GM08714 (cell line): ENCODE results near the gene FOCAD.

Experiments
- H3K4me3 ChIP-seq: fragments of 200-500 bp; sonication (Bioruptor generic); 2 replicates; pipeline ENCODE4 v1.5.1; 2014; ENCODE audit warnings: mild to moderate bottlenecking, low read length, inconsistent platforms
- ZNF274 ChIP-seq: IDR thresholded peaks from 2 replicates; pipeline ENCODE4 v1.6.1; 2012; ENCODE audit warnings: mild to moderate bottlenecking, low read depth, low read length

FOCAD gene

DNA sequence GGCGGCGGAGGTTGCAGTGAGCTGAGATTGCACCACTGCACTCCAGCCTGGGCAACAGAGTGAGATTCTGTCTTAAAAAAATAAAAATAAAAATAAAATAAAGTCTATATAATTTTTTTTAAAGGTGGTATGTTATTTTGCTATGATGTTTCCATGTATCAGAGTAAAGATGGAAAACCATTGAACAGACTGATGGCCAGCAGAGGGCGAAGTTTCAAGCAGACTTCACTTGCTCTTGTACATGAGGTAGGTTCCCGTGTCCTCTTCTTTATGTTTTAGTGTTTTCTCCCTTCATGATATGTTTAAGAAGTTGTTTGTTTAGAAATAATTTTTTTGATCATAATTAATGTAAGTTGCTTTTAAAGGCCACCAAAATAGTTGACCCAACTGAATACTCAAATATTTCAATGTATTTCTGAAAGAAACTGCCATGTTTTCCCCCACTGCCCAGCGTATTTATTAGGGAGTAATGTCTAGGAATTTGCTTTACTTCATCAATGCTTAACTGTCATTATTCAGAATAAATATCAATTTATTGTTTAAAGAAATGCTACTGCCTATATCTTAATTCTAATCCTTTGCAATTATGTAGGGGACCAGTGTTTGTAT is 201.0 kb downstream of the FOCAD start:
- TF ChIP-seq ZNF274, result no peak
- H3K4me3 ChIP-seq, result no peak overlapping the region

GRCh38 chr9:20898885-20899554 is 215.0 kb downstream of the FOCAD start:
- H3K4me3 ChIP-seq, result no peak overlapping the region
- TF ChIP-seq ZNF274, result no peak

- no peak for TF ChIP-seq ZNF274
- H3K4me3 ChIP-seq, result no peak overlapping the region
Measured at GRCh38 chr9:20903212-20903611, 219.2 kb downstream of the FOCAD start.

DNA sequence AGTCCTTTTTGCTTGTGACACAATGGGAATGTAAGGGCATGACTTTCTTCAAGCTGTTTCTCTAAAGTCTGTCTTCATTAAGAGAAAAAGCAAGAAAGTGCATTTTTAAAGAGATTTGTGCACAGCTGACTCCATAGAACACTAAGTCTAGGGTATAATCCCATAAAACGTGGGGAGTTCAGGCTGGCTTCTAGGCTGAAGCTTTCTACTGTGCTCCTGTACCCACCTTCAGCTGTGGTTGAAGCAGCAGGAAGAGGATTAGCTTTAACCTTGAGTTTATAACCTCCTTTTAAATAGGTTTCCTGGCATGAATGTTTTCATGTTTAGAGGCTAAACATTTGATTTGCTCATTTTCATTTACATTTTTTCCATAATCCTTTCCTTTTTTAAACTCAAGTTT is 220.9 kb downstream of the FOCAD start:
- no peak overlapping the region for H3K4me3 ChIP-seq
- TF ChIP-seq ZNF274, result no peak

- no peak overlapping the region for H3K4me3 ChIP-seq
- no peak for TF ChIP-seq ZNF274
Measured at GRCh38 chr9:20906326-20906725, 222.3 kb downstream of the FOCAD start.

DNA sequence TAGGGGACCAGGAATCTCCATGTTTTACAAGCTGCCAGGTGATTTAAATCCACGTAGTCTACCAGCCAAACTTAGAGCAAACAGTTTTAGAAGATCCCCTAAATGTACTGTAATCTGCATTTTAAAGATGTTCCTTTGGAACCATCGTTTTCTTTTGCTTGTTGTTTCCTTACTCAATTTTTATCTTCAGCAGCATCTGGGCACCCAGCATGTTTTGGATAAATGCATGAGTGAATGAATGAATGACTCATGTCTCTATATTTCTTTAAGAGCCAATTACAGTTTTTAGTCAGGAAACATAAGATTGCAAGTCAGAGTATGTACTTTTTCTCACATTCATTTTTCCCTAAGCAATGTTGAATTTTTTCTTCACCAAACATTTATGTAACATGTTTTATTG is 224.4 kb downstream of the FOCAD start:
- no peak for TF ChIP-seq ZNF274

DNA sequence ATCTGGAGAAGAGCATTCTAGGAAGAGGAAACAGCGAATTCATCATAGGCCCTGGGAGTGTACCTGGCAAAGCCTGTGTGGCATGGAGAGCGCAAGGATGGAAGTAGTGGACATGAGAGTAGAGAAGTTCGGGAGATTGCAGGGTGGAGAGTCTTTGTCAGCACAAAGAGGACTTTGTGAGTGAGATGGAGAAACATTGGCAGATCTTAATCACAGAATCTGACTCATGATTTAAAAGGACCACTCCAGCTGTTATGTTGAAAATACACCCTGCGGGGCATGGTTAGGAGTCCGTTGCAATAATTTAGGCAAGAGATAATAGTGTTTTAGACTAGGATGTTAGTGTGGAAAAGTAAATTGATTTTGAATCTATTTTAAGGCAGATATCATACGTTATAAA is 230.5 kb downstream of the FOCAD start:
- H3K4me3 ChIP-seq, result no peak overlapping the region
- no peak for TF ChIP-seq ZNF274

More for the DNA sequence above, 224.4 kb downstream of the FOCAD start:
- no peak overlapping the region for H3K4me3 ChIP-seq

GRCh38 chr9:20921362-20921761 is 237.3 kb downstream of the FOCAD start:
- TF ChIP-seq ZNF274, result no peak
- H3K4me3 ChIP-seq, result no peak overlapping the region

DNA sequence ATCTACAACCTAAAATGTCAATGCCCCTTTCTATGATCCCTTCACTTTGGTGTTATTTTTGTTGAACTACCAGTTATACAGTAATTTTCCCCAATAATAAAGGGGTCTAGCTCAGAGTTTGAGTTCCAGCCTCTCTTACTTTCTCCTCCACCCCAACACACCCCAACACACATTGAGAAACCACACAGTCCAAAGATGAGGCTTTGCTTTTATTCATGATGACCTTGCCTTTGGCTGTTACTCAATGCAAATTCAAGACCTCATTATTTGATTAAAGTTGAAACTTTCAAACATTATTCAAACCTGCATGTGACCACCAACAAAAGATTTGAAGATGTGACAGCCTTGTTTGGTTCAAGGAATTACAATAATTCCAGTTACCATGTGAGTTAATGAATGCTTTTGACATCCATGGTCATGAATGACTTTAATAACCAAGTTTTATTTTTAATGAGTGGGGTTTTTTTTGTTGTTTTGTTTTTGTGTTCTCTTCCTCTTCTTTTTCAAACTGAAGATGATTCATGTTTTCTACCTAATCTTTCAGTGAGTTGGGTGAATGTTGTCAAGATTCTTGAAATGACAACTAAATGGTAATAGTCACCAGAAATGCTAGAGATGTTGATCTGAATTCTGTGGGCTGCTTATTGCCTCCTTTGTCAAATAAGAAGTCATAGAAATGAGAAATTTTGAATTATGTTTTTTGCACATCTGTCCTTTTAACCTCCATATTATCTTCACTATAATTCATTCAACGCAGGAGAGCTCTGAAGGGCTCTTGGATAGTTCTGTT is 241.4 kb downstream of the FOCAD start:
- H3K4me3 ChIP-seq, result no peak overlapping the region

DNA sequence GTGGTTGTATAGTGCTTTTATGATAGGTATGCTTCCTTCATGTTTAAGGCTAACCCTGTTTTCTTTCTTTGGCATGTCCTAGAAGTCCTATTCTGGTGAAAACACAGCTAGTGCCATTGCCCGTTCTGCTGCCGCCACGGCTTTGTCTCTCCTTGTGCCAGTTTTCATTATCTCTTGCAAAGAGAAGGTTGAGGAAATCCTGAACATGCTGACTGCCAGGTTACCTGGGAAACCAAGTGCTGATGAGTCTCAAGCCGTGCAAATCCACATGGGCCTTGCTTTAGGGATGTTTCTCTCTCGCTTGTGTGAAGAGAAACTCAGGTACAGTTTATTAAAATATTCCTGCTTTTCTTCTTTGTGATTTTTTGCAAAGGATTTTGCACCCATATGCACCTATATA is 245.2 kb downstream of the FOCAD start:
- no peak overlapping the region for H3K4me3 ChIP-seq
- TF ChIP-seq ZNF274, result no peak

More for the DNA sequence above, 241.4 kb downstream of the FOCAD start:
- no peak for TF ChIP-seq ZNF274

GRCh38 chr9:20930836-20931235 is 246.8 kb downstream of the FOCAD start:
- H3K4me3 ChIP-seq, result no peak overlapping the region
- no peak for TF ChIP-seq ZNF274

DNA sequence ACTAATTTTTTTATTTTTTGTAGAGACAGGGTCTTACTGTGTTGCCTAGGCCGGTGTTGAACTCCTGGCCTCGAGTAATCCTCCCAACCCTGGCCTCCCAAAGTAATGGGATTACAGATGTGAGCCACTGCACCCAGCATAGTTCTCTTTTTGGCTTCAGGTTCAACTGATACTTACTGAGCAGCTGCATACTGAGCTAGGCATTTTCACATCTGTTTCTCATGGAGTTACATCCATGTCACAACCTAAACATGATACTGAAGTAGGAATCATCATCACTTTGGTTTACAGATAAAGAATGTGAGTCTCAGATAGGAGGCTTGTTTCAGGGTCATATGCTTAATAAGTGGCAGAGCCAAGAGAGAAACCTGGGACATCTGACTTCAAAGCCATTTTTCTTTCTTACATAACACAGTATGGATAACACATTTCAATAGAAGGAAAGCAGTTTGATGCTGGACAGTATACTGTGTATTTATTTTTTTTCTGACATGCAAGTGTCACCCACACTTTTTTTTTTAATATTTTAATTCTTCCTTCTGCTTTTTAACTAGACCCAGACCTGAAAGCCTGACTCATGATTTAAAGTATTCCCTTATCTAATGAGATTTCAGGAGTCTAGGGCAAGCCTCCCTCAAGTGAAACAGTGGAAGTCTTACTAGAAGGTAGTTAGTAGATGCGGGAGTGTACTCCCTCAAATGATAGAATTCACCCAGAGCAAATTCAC is 256.6 kb downstream of the FOCAD start:
- no peak overlapping the region for H3K4me3 ChIP-seq
- TF ChIP-seq ZNF274, result no peak

GRCh38 chr9:20941174-20941690 is 257.2 kb downstream of the FOCAD start:
- TF ChIP-seq ZNF274, result no peak
- no peak overlapping the region for H3K4me3 ChIP-seq

DNA sequence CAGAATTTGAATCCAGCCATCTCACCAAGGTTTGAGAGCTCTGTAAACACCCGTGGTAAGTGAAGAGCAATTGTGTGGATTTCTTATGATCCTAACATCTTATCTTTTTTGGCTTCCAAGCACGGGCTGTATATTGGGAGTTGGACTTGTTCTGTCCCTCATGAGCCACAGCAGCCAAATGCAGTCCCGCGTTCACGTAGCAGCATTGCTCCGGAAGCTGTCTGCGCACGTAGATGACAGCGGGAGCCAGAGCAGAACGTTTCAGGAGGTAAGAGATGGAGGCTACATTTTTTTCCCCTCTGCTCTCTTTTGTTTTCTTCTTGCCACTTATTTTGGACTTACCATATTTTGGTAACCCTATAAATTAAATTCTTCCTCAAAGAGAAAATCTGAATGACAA is 260.4 kb downstream of the FOCAD start:
- TF ChIP-seq ZNF274, result no peak
- no peak overlapping the region for H3K4me3 ChIP-seq
